Ovary (tissue), 10 donors: ENCODE data around the gene CCNL1. TPM values are rescaled to one million over a fixed set of nuclear protein-coding genes. Genes with fewer than 3 reads are reported as not detected.

Experiments used
- DNase-seq, 5 donors: peaks; one replicate each; pipeline ENCODE4 v3.0.0-alpha.2; 2019 to 2020
- H3K27ac ChIP-seq, 2 donors: fragments of 200-600 bp; one replicate each; pipeline versions ENCODE4 v1.5.1 to v1.8.0; 2019 to 2022
- H3K27me3 ChIP-seq: fragments of 200-600 bp; one replicate; pipeline ENCODE4 v1.8.0; 2022
- H3K36me3 ChIP-seq: fragments of 200-600 bp; sonication (generic); one replicate; pipeline ENCODE4 v1.5.1; 2019
- H3K4me1 ChIP-seq: one replicate; pipeline ENCODE4 v1.8.1; 2013; ENCODE audit warnings: mild to moderate bottlenecking, moderate library complexity; ENCODE audit not compliant: insufficient read depth
- H3K4me3 ChIP-seq: fragments of 200-600 bp; sonication (generic); one replicate; pipeline ENCODE4 v1.5.1; 2017
- H3K9me3 ChIP-seq, 2 donors: fragments of 200-600 bp in 1 of 2; sonication (generic) in 1 of 2; one replicate each; pipeline versions ENCODE4 v1.5.1 to v1.8.1; 2013 to 2019; ENCODE audit warnings: mild to moderate bottlenecking in 1 of 2, moderate library complexity in 1 of 2
- CTCF ChIP-seq, 3 donors: fragments of 450-650 bp in 2 of 3; fragments of 200-600 bp in 1 of 3; IDR thresholded peaks; one replicate each; pipeline versions ENCODE4 v1.5.1 to v1.8.0; 2016 to 2022; ENCODE audit warnings: antibody characterized with exemption in 3 of 3, mild to moderate bottlenecking in 1 of 3
- EP300 ChIP-seq: sonication (generic); formaldehyde crosslinking; IDR thresholded peaks from one replicate; pipeline ENCODE4 v1.6.1; 2017; ENCODE audit warnings: antibody characterized with exemption
- POLR2A ChIP-seq: fragments of 450-650 bp; IDR thresholded peaks from one replicate; pipeline ENCODE4 v1.6.1; 2017; ENCODE audit warnings: antibody characterized with exemption, mild to moderate bottlenecking, moderate library complexity
- WGBS, 3 donors: extraction: QIAGEN DNeasy Blood & Tissue Kit in 1 of 3; methylation state at CpG; one replicate each; pipeline versions ENCODE4 v1.1.5 to v1.1.7; 2013 to 2017; 5-methylcytosine and 5-hydroxymethylcytosine counted together
- intact Hi-C, 4 donors: fragments of 100-400 bp; cut with DNase I; formaldehyde crosslinking; loops; one replicate each; pipeline versions ENCODE4 v1.11.0 to v1.15.1; 2022 to 2023
- long read RNA-seq, 3 donors: library from polyadenylated mRNA in 2 of 3; unstranded in 2 of 3; transcript quantifications; one replicate each; pipeline ENCODE4 v2.0.0 and lab custom pipeline, GENCODE V29; 2021 to 2026
- polyA plus RNA-seq, 2 donors: library from polyadenylated mRNA; stranded (reverse); fragments of 200-250 nt in 1 of 2; fragments of 350-450 nt in 1 of 2; fragmentation: Illumina TruSeq in 1 of 2; extraction: RNeasy Lipid Tissue Mini Kit (QIAGEN cat#74804) in 1 of 2; gene quantifications; one replicate each; pipeline ENCODE4 v1.2.3, GENCODE V29; 2013 to 2014
- total RNA-seq, 7 donors: library from RNA; depleted of rRNA in 2 of 7; stranded (reverse); fragments of >200 nt in 2 of 7; fragmentation: NEBNext Ultra II Directional in 3 of 7; extraction: Animal tissue kit (Norgen Biotek cat#: 25700) in 3 of 7; gene quantifications; one replicate each; pipeline versions ENCODE4 v1.1.0 to v1.2.4, GENCODE V29; 2016 to 2023
- donor health status: DM: no; HTN: no; CAD: no; lungs with moderate emphysema.
- donor health status: DM: no; HTN: no; CAD: no.
- donor health status: Bipolar disorder and iron deficiency.
- donor health status: DM: yes; HTN: yes; CAD: no.
- donor health status: DM: no; HTN: no; CAD: no.
- donor health status: DM: yes; HTN: yes; CAD: no.

Gene CCNL1
- total RNA-seq (100 to 1,000 TPM in 4 of 7 donors, 10 to 100 TPM in 3; 86.8 to 514 (median 115) TPM), polyA plus RNA-seq (10 to 100 TPM; 67.6 to 78.7 TPM)
- long read RNA-seq, donor 1, transcript CCNL1-202 (11 exons, 2,388 nt) = major isoform, 13 of 100 reads
- long read RNA-seq, donor 1, transcript CCNL1-222 (6 exons, 883 nt) = minor isoform, 5 of 100 reads
- long read RNA-seq, donor 1, partial matches to known transcripts = 45 of 100 reads
- long read RNA-seq, donor 1, other reads (novel, unspliced or antisense) = 35 of 100 reads
- long read RNA-seq, donor 2, full-length matches to known transcripts = 15 of 15 reads
- long read RNA-seq, donor 2, partial matches to known transcripts = 0 of 15 reads
- long read RNA-seq, donor 2, other reads (novel, unspliced or antisense) = 0 of 15 reads
- long read RNA-seq, donor 3, full-length matches to known transcripts = 23 of 63 reads
- long read RNA-seq, donor 3, partial matches to known transcripts = 3 of 63 reads
- long read RNA-seq, donor 3, other reads (novel, unspliced or antisense) = 37 of 63 reads

- peaks cover 3% of the 10 kb centered on the region for H3K4me1 ChIP-seq
- intact Hi-C loops = loop anchor here in 2 of 4 donors (1.0 to 10.0 kb wide), 3 partner anchors 14 to 615 kb away; no protein-coding TSS in a partner anchor
These were observed at the start of gene CCNL1 for GRCh38 chr3:157159762-157160657. TSS of gene CCNL1 (minus strand) at chr3:157160147. CDS start at chr3:157160094, 53 bp downstream.

GRCh38 chr3:157204880-157205279, 44.9 kb upstream of the CCNL1 start:
- no peaks in the 10 kb centered on the region for H3K4me1 ChIP-seq
- no peak for DNase-seq
- TF ChIP-seq POLR2A (no peak), CTCF (IDR thresholded peaks at IDR 0.05) (no peak), EP300 (no peak)
- H3K36me3 ChIP-seq = no peaks in the 10 kb centered on the region
- H3K27me3 ChIP-seq = no peaks in the 10 kb centered on the region
- 81 to 90% (median 86%) methylated on average over 1 of the region's 1 CpG for WGBS, 3 donors
- no peak overlapping the region for H3K4me3 ChIP-seq
- H3K27ac ChIP-seq = no peak overlapping the region
- intact Hi-C loops = no loop called here
- H3K9me3 ChIP-seq = no peaks in the 10 kb centered on the region

More at GRCh38 chr3:157159762-157160657, at the start of gene CCNL1:
- Histone ChIP-seq H3K4me3 (peak within 1 kb of the TSS; percentile 99), H3K27me3 (no peaks in the 10 kb centered on the region), H3K36me3 (no peaks in the 10 kb centered on the region), H3K27ac (peak within 1 kb of the TSS; percentile 99), H3K9me3 (no peaks in the 10 kb centered on the region)
- 0 to 1% (median 0%) methylated on average over 74 to 88 of the region's 88 CpGs for WGBS, 3 donors
- peak; percentile 97 to 99 (median 98) for DNase-seq
- TF ChIP-seq POLR2A (peak; percentile 100), CTCF (IDR thresholded peaks at IDR 0.05) (peak in 1 of 3 donors; percentile 51), EP300 (peak; percentile 90)

- H3K27ac ChIP-seq = no peak overlapping the region
- intact Hi-C loops = no loop called here
- TF ChIP-seq POLR2A = no peak
- no peak for TF ChIP-seq EP300
- no peak for TF ChIP-seq CTCF (IDR thresholded peaks at IDR 0.05)
- H3K36me3 ChIP-seq = no peaks in the 10 kb centered on the region
- no peaks in the 10 kb centered on the region for H3K4me1 ChIP-seq
- WGBS, 3 donors = 3 to 6% (median 5%) methylated on average over 1 of the region's 1 CpG
- H3K4me3 ChIP-seq = no peak overlapping the region
- H3K27me3 ChIP-seq = no peaks in the 10 kb centered on the region
- H3K9me3 ChIP-seq = no peaks in the 10 kb centered on the region
- no peak for DNase-seq
These were observed 44.5 kb upstream of the CCNL1 start for GRCh38 chr3:157204431-157204830.

GRCh38 chr3:157201648-157202278, 41.8 kb upstream of the CCNL1 start:
- TF ChIP-seq CTCF (IDR thresholded peaks at IDR 0.05) = no peak
- no peak for TF ChIP-seq EP300
- no peak for TF ChIP-seq POLR2A
- H3K27me3 ChIP-seq = no peaks in the 10 kb centered on the region
- no peak overlapping the region for H3K27ac ChIP-seq
- no peak overlapping the region for H3K4me3 ChIP-seq
- DNase-seq = no peak
- no peaks in the 10 kb centered on the region for H3K4me1 ChIP-seq
- WGBS, 3 donors = 49 to 59% (median 53%) methylated on average over 6 of the region's 6 CpGs
- intact Hi-C loops = no loop called here
- no peaks in the 10 kb centered on the region for H3K36me3 ChIP-seq
- H3K9me3 ChIP-seq = no peaks in the 10 kb centered on the region
